ENCODE results near the gene EXOC3L2.
"Not testable (repeated sequence)": the region's sequence is repeated elsewhere in the genome, so short reads cannot be mapped to it uniquely, and the experiment has no call there.

EXOC3L2 gene

DNA sequence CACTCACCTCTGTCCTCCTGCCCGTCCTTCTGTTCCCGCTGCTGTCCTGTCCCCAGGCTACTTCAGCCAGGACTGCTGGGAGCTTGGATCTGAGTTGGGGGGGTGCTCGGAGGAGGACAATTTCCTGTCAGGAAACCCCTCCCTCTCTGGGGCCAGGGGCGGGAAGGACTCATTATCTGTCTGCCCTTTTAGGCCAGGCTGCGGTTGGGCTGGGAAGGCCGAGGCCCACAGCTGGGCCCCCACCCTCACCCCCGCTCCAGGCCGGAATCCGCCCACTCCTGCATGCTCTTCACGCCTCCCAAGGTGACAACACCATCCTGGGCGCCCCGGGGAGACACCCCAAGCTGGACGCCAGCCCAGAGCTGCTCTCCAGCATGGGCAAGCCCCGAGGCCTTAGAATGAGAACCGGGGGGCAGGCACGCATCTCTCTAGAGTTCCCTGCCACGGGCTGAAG lies at the start of gene EXOC3L2:
Gene EXOC3L2 (minus strand): TSS at position 74 of the 454 bp plus-strand sequence. CDS start 6,362 bp downstream, outside the sequence.
- DNase-seq: no peak

DNA sequence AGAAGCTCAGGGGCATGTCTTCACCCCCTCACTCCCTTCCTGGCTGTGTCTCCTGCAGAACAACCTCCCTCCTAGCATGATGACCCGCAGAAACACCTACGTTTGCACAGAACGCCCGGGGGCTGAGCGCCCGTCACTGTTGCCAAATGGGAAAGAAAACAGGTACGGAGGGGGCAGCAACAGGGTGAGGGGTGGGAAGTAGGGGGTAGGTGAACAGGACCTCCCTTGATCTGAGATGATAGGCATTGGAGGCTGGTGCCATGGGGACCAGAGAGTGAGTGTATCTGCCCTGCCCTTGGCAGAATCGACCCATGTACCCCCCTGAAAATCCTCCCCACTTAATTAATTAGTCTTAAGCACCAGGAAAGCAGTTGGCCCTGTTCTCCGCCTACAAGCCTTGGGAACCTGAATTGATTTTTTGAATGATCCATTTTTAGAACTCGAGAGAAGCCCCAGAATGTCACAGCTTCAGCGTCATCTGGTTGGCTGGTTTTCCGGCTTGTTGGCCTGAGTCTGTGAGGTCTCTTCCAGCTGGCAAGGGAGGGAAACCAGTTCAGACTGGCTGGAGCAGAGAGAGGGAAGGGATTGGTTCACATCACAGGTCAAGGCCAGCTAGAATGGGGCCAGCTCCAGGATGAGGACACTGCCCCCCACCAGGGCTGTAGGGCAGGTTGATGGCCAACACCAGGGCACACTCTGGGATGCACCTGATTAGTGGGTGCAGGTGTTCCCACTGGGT lies 49.3 kb upstream of the EXOC3L2 start:
- no peak for DNase-seq

DNA sequence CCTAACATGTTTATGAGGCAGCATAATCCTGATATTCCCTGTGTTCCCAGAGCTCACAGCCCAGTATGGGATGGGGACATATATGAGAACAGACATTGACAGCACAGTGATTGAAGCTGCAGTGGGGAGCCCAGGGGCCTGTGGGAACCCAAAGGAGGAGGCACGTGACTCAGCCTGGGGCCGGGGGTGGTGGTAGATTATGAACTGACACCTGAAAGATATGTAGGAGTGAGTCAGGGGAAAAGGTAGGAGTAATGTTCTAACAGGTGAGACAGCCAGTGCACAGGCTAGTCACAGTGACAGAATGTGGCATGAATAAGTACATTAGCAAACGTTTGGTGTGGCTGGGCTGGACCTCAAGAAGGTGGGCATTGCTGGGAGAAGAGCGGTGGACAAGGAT lies 48.5 kb upstream of the EXOC3L2 start:
- DNase-seq: peak; percentile 36

DNA sequence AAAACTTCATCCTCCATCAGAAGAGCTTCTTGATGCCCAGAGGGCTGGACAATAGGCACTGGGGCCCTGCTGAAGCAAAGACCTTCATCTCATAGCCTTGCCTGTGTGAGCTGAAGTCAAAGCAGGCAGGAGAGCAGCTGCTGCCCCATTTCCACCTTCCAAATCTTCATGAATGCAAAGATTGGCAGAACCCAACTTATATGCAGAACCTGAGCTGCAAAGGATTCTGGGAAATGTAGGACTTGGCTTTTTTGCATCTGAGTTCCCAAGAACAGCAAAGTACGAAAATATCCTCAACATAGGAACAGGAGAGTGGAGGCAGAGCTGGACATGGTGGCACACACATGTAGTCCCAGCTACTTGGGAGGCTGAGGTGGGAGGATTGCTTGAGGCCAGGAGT lies 46.6 kb upstream of the EXOC3L2 start:
- DNase-seq: no peak

DNA sequence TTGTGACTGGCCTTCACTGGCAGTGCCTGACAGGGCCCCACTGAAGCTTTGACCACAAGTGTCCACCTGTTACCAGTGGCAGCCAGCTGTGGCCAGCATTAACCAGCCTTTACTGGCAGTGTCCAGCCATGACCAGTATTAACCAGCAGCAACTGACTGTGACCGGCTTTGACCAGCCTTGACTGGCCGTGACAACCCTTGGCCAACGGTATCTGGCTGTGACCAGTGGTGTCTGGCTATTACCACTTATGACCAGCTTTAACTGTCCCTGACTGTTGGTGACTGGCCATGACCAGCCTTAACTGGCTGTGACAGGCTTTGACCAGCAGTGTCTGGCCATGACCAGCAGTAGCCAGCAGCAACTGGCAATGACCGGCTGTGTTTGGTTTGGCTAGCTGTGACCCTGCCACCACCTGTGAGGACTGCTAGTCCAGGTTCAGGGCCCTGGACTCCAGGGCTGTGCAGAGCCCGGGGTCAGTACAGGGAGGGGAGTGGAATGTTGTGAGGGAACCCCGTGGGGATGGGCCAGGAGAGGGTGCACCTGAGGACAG lies 45.2 kb upstream of the EXOC3L2 start:
- DNase-seq: no peak

DNA sequence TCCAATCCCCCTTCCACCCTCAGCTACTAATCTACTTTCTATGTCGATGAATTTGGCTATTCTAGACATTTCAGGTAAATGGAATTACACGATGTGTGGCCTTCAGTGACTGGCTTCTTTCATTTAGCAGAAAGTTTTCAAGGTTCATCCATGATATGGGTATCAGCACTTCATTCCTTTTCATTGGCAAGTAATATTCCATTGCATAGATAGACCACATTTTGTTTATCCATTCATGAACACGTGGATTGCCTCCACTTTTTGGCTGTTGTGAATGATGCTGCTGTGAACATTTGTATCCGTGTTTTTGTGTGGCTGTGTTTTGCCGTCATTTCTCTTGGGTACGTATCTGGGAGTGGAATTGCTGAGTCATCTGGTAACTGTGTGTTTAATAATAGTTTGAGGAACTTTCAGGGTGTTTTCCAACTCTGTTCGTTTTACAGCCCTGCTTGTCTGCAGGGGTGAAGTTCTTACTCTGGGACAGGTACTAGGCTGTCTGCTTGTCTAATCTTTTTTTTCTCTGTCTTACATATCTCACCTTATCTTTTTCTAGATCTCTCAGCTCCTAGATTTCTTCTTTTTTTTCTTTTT lies 38.3 kb upstream of the EXOC3L2 start:
- DNase-seq: no peak

DNA sequence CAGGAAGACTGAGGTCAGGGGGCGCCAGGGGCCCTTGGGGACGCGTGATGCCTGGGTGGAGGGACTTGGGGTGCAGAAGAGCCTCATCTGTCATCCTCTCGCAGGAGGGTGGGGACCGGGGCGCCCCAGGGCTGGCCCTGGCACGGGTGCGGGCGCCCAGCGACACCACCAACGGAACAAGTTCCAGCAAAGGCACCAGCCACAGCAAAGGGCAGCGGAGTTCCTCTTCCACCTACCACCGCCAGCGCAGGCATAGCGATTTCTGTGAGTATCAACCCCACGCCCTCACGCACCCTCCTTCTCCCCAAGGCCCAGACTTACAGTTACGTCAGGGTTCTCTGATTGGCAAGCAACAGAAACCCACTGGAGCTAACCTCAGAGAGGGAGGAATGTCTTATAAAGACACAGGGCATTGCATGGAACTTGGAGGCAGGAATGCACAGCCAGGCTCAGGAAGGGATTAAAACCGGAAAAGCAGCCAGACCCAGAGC lies 35.3 kb upstream of the EXOC3L2 start:
- DNase-seq: no peak

DNA sequence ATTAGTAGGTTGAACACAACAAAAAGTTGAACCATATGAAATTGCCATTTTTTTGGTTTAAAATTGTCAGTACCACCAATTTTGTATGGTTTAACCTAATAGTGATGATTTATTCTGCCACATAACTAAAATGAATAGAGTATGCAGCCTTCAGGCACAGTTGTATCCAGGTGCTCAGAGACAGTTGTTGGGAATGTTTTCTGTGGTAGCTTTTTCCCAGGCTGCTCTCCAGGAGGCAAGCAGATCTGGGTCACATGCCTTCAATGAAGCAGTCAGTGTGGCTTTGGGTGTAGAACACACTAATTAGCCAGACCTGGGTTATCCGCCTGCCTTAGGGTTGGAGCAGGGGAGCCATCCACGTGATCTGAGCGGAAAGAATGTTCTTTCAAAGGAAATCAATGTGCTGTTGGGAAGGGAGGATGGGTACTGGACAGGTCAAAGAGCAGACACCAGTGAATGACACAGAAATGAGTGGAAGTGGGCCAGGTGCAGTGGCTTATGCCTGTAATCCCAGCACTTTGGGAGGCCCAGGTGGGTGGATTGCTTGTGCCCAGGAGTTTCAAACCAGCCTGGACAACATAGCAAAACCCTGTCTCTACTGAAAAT lies 34.5 kb upstream of the EXOC3L2 start:
- DNase-seq: no peak

DNA sequence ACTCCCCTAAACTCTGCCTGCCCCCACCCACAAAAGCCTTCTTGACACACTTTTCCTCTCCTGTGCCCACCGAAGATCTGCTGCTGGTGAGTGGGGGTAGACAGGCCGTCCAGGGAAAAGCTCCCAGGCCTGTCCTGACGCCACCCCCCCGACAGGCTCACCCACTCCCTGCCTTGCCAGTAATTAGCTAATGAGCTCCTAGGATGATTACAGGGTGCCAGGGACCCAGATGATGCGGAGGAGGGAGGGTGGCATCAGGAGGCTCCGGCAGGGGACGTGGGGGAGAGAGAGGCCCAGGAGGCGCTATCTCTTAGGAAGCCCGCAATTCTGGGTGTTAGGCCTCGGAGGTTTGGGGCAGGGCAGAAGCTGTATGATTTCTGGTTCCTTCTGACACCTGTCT lies 32.9 kb upstream of the EXOC3L2 start:
- no peak for DNase-seq

DNA sequence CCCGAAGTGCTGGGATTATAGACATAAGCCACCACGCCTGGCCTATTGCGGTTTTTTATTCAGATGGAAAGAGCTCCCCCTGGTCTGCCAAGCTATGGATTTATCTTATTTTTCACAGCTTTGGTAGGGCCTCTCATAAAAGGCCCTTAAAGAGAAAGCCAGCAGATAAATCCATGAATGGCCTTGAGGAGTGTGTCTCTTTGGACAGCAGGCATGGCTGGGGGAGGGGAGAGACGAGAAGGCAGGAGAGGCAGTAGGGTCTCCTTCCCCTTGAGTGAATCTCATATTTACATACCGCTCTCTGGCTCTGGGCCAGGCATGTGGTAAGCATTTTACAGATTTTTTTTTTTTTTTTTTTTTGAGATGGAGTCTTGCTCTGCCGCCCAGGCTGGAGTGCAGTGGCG lies 31.1 kb upstream of the EXOC3L2 start:
- DNase-seq: no peak

DNA sequence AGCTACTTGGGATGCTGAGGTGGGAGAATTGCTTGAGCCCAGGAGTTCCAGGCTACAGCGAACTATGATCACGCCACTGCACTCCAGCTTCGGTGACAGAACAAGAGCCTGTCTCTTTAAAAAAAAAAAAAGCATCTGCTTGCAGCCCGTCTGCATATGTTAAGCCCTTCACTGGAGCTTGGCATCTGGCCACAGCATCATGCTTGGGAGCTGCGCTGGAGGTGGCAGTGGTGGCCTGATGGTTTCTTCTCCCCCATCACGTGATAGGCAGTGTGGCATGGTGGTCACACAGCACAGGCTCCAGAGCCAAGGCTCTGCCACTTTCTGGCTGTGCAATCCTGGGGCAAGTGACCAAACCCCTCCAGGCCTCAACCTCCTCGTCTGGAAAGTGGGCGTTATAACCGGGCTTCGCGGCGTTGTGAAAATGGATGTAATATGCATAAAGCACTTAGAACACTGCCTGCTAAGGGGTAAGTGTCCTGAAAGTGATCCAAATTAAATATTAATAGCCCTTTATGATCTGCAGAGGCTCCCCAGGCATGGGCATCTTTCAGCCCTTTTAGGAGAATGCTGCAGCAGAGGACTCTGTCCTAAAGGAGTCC lies 30.3 kb upstream of the EXOC3L2 start:
- no peak for DNase-seq

DNA sequence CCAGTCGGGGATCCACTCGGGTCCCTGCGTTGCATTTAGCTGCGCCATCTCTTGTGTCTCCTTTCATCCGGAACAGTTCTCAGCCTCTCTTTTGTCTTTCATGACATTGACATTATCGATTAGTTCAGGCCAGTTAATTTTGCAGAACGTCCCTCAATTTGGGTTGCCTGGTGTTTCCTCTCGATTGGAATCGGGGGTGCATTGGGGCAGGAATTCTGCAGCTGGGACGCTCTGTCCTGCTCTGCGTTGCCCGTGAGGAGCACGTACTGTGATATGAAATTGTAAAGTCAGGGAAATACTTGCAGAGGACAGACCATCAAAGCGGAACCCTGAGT lies 28.3 kb upstream of the EXOC3L2 start:
- no peak for DNase-seq

DNA sequence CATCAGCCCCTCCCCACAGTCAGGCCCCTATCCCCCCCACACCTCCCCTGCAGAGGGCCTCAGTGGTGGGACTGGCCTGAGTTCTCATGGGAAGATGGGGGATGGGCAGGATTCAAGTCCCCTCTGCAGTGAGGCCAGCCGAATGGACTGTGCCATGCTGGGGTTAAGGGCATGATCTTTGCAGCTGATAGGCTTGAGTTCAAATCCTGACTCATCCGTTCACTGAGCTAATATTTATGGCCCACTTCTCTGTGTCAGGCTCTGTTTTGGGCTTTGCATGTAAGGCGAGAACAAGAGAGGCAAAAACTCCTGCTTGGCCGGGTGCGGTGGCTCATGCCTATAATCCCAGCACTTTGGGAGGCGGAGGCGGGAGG lies 26.5 kb upstream of the EXOC3L2 start:
- DNase-seq: no peak

DNA sequence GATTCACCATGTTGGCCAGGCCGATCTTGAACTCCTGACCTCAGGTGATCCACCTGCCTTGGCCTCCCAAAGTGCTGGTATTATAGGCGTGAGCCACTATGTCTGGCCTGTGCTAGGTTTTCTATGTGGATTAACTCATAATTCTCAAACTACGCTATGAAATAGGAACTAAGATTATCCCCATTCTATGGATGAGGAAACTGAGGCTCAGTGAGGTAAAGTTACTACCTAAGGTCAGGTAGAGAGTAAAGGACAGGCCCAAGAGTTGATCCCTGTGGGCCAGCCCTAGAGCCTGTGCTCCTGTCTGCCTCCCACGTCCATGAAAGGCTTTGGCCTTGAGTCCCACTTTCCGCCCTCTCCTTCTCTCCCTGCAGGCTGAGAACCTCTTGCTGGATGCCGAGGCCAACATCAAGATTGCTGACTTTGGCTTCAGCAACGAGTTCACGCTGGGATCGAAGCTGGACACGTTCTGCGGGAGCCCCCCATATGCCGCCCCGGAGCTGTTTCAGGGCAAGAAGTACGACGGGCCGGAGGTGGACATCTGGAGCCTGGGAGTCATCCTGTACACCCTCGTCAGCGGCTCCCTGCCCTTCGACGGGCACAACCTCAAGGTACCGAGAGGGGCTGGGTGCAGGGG lies 26.0 kb upstream of the EXOC3L2 start:
- DNase-seq: no peak

DNA sequence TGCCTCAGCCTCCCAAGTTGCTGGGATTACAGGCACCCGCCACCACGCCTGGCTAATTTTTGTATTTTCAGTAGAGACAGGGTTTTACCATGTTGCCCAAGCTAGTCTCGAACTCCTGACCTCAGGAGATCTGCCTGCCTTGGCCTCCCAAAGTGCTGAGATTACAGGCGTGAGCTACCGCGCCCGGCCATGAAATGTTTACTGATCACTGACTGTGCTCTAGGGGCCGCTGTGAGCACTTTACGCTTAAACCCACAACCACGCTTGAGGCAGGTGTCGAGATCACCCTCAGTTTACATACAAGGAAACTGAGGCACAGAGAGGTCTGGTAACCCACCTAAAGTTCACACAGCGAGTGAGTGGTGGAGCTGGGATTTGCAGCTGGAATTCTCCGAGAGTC lies 24.7 kb upstream of the EXOC3L2 start:
- DNase-seq: not testable (repeated sequence)

DNA sequence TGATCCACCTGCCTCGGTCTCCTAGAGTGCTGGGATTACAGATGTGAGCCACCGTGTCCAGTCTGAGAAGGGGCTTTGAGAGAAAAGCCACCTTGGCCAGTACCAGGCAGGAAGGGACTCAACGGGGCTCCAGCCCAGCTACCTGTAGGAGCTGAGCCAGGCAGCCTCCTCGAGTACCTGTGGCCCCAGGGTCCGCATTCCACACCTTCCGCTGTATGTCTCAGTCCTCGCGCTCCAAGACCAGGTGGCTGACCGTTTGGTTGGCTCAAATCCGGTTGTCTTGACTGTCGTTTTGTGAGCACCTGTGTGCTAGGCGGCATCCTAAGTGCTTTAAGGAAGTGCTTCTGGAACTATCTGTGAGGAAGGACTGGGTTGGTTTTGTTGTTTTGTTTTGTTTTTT lies 22.1 kb upstream of the EXOC3L2 start:
- DNase-seq: no peak

DNA sequence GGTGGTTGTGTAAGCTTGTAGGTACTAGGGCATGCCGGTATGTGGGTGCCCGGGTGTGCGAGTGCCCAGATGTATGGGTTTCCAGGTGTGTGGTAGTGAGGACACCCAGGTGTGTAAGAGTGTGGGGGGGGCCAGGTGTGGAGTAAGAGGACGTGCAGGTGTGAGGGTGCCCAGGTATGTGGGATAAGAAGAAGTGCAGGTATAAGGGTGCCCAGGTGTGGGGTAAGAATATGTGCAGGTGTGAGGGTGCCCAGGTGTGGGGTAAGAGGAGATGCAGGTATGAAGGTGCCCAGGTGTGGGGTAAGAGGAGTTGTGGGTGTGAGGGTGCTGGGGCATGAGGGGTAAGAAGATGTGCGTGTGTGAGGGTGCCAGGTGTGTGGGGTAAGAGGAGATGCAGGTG lies 20.2 kb upstream of the EXOC3L2 start:
- no peak for DNase-seq

DNA sequence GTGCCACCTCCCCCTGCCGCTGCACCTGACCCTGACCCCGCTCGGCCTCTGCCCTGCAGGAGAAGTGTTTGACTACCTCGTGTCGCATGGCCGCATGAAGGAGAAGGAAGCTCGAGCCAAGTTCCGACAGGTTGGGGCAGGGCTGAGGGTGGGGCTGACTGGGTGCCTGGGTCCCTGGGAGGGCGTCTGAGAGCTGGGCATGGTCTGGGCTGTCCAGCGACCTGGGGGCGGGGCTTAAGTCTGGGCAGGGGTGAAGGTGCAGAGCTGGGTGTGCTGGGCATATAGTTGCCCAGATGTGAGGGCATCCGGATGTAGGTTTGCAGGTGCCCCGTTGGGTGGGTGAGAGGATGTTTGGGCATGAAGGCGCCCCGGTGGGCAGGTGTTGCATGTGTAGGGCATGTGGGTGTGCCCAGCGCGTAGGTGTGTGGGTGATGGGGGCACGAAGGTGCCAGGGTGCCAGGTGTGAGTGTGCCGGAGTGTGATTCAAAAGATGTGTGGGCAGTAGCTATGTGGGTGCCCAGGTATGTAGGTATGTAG lies 19.6 kb upstream of the EXOC3L2 start:
- DNase-seq: no peak

DNA sequence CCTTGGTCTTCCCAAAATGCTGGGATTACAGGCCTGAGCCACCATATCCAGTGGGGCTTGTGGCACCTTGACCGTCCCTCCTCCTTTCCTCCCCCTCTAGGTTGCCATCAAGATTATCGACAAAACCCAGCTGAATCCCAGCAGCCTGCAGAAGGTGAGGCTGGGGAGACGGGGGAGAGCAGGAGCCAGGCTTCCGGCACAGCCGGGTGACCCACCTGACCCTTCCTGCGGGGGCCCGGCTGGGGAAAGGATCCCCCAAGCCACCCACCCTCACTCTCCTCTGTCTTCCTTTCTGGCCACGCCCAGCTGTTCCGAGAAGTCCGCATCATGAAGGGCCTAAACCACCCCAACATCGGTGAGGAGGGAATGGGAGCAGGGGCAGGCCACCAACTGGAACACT lies 17.8 kb upstream of the EXOC3L2 start:
- DNase-seq: no peak

DNA sequence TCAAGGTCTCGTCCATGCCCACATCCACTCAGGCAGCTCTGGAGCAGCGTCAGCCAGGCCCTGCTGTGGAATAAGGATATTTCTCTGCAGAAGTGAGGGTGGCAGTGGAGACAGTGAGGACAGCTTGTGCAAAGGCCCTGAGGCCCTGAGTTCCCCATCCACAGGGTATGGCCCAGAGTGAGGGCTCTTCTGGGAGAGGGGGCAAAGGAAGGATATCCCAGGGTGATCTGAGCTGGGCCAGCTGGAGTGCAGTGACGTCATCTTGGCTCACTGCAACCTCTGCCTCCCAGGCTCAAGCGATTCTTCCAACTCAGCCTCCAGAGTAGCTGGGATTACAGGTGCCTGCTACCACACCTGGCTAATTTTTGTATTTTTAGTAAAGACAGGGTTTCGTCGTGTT lies 17.4 kb upstream of the EXOC3L2 start:
- DNase-seq: no peak

DNA sequence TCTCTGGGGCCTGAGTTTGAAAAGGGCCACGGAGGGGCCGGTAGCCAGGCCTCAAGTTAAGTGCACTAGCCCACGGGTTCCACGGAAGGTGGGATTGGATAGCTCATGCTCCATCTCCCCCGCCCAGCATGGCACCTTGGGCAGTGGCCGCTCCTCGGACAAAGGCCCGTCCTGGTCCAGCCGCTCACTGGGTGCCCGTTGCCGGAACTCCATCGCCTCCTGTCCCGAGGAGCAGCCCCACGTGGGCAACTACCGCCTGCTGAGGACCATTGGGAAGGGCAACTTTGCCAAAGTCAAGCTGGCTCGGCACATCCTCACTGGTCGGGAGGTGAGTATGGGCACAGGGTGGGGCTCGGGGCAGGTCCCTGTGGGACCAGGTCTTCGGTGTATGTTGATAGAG lies 13.7 kb upstream of the EXOC3L2 start:
- no peak for DNase-seq

DNA sequence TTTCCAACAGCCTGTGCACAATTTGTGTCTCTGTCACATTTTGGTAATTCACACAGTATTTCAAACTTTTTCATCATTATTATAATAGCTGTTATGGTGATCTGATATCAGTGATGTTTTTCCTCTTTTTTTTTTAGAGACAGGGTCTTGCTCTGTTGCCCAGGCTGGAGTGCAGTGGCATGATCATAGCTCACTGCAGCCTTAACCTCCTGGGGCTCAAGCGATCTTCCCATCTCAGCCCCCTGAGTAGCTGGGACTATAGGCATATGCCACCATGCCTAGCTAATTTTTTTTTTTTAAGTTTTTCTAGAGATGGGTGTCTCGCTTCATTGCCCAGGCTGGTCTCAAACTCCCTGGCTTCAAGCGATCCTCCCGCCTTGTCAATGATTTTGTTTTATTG lies 11.6 kb upstream of the EXOC3L2 start:
- no peak for DNase-seq

DNA sequence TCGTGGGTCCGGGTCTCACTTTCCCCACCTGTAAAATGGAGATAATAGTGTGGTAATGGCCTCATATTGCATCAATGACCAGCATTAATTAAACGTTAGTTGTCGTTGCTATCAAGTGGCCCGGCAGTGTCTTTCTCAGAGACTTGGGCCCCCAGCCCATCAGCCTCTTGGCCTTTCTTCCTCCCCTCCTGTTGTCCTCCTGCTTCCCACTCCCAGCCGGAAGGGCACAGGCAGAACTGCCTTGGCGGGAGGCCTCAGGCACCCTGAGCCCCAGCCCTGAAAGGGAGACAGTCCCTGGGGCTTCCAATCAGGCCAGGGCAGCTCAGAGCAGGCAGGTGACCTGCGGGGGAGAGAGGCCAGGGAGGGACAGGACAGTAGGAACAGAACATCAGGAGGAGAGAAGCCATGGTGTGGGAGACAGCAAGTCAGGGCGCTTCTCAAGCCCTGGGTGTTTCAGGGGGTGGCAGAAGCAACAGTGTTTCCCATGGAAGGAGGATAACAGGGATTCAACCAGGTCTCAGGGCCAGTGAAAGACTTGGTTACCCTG lies 10.5 kb upstream of the EXOC3L2 start:
- no peak for DNase-seq
